Measurements from ENCODE around the gene ATP8B4. TPM values are rescaled to one million over a fixed set of nuclear protein-coding genes. Genes with fewer than 3 reads are reported as not detected.

The ATP8B4 gene
- total RNA-seq, 6 experiments from 2014 or later, result 0.31 to 1.6 (median 0.91) TPM

DNA sequence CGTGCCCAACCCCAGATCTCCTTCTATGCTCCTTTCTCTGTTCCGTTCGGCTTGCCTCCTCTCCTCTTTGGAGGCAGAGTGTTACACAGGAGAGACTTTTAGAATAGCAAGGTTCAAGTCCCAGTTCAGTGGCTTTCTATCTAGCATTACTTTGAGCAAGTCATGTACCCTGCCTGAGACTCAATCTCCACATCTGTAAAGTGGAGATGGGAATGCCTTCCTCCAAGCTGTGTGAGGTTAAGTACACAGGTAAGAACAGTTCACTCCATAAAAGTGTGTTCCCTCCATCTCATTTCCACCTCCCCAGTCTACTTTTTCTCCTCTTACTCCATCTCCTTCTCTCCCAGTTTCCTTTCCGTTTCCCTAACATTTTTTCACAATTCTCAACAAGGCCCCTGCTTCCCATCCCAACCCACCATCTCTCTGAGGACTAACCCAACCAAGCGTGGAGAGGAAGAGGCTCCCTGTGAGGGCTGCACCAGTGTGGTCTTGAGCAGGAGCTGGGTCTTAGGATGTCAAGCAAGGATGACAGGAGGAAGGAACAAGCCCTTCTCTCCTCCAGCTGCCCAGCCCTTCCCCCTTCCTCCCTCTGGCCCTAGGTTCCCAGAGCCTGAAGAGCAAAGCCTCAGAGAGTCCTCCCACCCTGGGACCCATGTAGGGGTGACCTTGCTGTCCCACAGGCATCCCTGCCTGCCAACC lies 6.4 kb downstream of the ATP8B4 start:
- TF ChIP-seq, protein P1, sequence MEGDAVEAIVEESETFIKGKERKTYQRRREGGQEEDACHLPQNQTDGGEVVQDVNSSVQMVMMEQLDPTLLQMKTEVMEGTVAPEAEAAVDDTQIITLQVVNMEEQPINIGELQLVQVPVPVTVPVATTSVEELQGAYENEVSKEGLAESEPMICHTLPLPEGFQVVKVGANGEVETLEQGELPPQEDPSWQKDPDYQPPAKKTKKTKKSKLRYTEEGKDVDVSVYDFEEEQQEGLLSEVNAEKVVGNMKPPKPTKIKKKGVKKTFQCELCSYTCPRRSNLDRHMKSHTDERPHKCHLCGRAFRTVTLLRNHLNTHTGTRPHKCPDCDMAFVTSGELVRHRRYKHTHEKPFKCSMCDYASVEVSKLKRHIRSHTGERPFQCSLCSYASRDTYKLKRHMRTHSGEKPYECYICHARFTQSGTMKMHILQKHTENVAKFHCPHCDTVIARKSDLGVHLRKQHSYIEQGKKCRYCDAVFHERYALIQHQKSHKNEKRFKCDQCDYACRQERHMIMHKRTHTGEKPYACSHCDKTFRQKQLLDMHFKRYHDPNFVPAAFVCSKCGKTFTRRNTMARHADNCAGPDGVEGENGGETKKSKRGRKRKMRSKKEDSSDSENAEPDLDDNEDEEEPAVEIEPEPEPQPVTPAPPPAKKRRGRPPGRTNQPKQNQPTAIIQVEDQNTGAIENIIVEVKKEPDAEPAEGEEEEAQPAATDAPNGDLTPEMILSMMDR (IDR thresholded peaks at IDR 0.05), result no peak
- H3K27ac Mint-ChIP-seq, result no peak overlapping the region
- DNase-seq, result no peak
- H3K4me1 Mint-ChIP-seq (ENCODE audit: low read depth), result peaks cover 18% of the 10 kb centered on the region
- no peaks in the 10 kb centered on the region for H3K36me3 Mint-ChIP-seq (ENCODE audit: low read depth)
- H3K4me3 Mint-ChIP-seq, result no peak overlapping the region
- H3K27me3 Mint-ChIP-seq (ENCODE audit: insufficient read depth), result peaks cover 4% of the 10 kb centered on the region; the same call in 1 of the 2 replicates
- H3K9me3 Mint-ChIP-seq, result no peaks in the 10 kb centered on the region

DNA sequence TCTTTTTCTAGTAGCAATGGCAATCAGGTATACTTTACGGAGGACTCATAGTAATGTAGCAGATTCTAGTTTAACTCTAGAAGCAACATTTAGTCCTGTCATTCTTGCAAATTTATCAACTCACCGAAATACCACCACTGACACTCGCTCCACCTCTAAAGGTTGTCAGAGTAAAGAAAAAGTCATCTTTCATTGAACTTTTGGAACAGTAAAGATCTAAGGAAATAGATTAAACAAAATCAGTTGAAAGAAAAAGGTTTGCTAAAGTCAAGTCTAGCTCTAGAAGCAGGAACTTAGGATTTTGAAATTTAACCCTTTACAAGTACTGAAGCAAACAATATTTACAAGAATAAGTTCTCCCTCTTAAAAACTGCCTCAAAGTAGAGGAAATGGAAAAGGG lies 8.7 kb downstream of the ATP8B4 start:
- TF ChIP-seq, protein P1 (IDR thresholded peaks at IDR 0.05), result no peak
- Mint-ChIP-seq H3K27me3 (ENCODE audit: insufficient read depth) (peaks cover 4% of the 10 kb centered on the region; the same call in 1 of the 2 replicates), H3K4me3 (no peak overlapping the region), H3K27ac (no peak overlapping the region), H3K36me3 (ENCODE audit: low read depth) (no peaks in the 10 kb centered on the region), H3K4me1 (ENCODE audit: low read depth) (peaks cover 10% of the 10 kb centered on the region), H3K9me3 (no peaks in the 10 kb centered on the region)
- DNase-seq, result no peak

DNA sequence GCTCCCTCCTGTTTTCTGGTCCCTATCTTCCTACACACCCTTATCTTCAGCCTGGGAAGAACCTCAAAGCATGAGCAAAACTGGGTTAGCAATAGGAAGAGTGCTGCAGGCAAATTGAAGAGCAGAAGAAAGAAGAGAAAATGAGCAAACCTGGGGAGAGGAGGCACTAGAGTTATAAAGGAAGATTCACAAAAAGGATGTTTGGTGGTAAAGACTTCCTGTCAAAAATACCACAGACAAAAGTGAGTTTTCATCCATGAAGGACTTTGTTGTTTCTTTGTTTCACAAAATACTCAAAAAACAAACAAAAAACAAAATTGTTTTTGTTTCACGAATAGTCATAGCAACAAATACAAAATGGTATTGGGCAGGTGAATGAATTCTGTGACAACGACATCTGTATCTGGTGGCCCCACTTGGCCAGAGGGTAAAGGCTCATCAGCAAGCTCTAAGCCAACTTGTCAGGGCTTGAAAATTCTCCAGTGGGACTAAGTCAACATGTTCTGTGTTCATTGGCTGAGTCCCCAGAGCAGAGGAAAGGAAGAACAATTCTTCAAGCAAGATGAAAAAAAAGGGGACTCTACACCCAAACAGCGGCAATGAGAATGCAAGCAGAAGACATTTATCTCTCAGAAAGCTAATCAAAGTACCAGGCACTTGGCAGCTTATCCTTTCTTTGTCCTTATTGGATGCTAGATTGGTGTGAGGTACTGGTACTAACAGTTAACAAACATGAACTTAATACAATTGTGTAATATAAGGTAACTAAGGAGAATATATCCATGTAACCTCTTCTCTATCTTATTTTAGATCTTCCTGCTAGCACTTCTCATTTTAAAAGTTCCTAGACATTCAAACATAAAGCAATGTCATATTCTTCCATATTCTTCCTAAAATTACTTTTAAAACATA lies 9.7 kb downstream of the ATP8B4 start:
- TF ChIP-seq, protein P1 (IDR thresholded peaks at IDR 0.05), result no peak
- Mint-ChIP-seq H3K4me3 (no peak overlapping the region), H3K4me1 (ENCODE audit: low read depth) (peaks cover 10% of the 10 kb centered on the region), H3K27ac (no peak overlapping the region), H3K36me3 (ENCODE audit: low read depth) (no peaks in the 10 kb centered on the region), H3K27me3 (ENCODE audit: insufficient read depth) (peaks cover 4% of the 10 kb centered on the region; the same call in 1 of the 2 replicates), H3K9me3 (no peaks in the 10 kb centered on the region)
- no peak for DNase-seq

DNA sequence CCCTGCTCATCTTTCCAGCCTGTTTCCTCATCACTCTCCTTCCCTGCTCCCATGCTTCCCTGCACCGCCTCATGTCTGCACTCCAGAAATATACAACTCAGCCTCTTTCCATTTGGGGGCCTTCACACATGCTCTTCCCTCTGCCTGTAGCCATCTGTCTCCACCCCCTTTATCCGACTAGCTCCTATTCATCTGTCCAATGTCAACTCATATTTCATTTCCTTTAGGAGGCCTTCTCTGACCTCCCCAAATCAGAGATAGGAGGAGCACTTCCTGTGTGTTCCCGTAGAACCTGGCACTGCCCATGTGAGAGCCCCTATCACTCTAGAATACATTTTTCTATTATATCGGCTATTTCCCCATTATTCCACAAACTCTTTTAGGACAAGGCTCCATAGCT lies 10.6 kb downstream of the ATP8B4 start:
- TF ChIP-seq, protein P1 (IDR thresholded peaks at IDR 0.05), result no peak
- H3K9me3 Mint-ChIP-seq, result no peaks in the 10 kb centered on the region
- H3K36me3 Mint-ChIP-seq (ENCODE audit: low read depth), result no peaks in the 10 kb centered on the region
- no peak overlapping the region for H3K27ac Mint-ChIP-seq
- H3K4me3 Mint-ChIP-seq, result no peak overlapping the region
- DNase-seq, result no peak
- H3K4me1 Mint-ChIP-seq (ENCODE audit: low read depth), result peaks cover 10% of the 10 kb centered on the region
- H3K27me3 Mint-ChIP-seq (ENCODE audit: insufficient read depth), result peaks cover 4% of the 10 kb centered on the region; the same call in 1 of the 2 replicates

DNA sequence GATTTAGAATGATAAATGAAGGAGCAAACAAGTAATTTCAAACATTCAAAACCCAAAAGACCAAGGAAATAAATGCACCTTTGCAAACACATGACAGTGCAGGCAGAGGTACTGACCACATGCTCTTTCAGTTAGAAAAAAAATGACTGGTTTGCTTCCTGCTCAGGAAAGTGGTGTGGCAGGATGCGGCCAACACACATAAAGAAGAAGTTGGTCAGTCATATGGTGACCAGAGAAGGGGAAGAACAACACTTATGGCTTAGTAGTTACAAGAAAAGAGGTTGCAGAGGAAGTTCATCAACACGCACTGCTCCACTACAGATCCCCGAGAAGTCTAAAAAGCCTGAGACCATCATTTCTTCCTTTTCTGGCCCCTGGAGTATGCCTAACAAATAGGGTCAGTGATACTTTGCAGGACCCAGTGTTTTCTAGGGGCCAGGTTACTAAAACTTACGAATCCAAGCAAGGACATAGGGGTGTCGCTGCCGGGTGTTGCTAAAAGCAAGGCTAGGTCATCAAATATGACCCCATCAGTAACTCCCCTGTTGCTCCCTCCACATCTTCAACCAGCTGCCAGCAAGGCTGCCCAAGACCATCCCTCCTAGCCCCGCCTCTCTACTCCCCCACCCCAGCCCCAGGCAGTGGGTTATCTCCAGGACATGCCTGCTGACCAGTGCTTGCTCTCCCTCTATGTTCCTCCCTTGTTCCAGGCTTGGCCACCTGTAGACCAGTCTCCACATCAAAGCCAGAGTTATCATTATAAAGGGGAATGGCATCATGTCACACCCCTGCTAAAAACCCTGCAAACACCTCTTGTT lies 11.2 kb downstream of the ATP8B4 start:
- TF ChIP-seq, protein P1 (IDR thresholded peaks at IDR 0.05), result no peak
- DNase-seq, result no peak
- no peaks in the 10 kb centered on the region for H3K36me3 Mint-ChIP-seq (ENCODE audit: low read depth)
- H3K4me3 Mint-ChIP-seq, result no peak overlapping the region
- H3K4me1 Mint-ChIP-seq (ENCODE audit: low read depth), result peaks cover 10% of the 10 kb centered on the region
- H3K27me3 Mint-ChIP-seq (ENCODE audit: insufficient read depth), result peaks cover 4% of the 10 kb centered on the region; the same call in 1 of the 2 replicates
- H3K27ac Mint-ChIP-seq, result no peak overlapping the region
- H3K9me3 Mint-ChIP-seq, result no peaks in the 10 kb centered on the region

All from HFFc6 (cell line).